Kidney (tissue), 14 donors: ENCODE data around the gene ANKRD11. TPM values are rescaled to one million over a fixed set of nuclear protein-coding genes. Genes with fewer than 3 reads are reported as not detected.
A peak's percentile ranks its signal among the peaks of the same experiment; 100 is the strongest.
"Not testable (repeated sequence)": the region's sequence is repeated elsewhere in the genome, so short reads cannot be mapped to it uniquely, and the experiment has no call there.

Source experiments
- DNase-seq, 5 donors: peaks; one replicate each; pipeline ENCODE4 v3.0.0-alpha.2; 2013 to 2020
- FAIRE-seq: peaks from 2 replicates; lab custom pipeline; 2012; peaks lifted over from hg19 to GRCh38; lab: Jason Lieb, UNC
- H3K27ac ChIP-seq, 2 donors: one replicate each; pipeline ENCODE4 v1.7.0; 2013; ENCODE audit warnings: low read depth in 2 of 2, low read length in 2 of 2, inconsistent platforms in 1 of 2
- H3K27me3 ChIP-seq: one replicate; pipeline ENCODE4 v1.7.1; 2013; ENCODE audit warnings: low read length, inconsistent platforms; ENCODE audit not compliant: control insufficient read depth, insufficient read depth
- H3K36me3 ChIP-seq, 3 donors: one replicate each; pipeline versions ENCODE4 v1.7.0 to v1.7.1; 2013; ENCODE audit warnings: low read length in 3 of 3, control low read depth in 1 of 3, inconsistent platforms in 1 of 3; ENCODE audit not compliant: insufficient read depth in 3 of 3, control insufficient read depth in 2 of 3
- H3K4me1 ChIP-seq, 3 donors: one replicate each; pipeline versions ENCODE4 v1.7.0 to v1.7.1; 2013; ENCODE audit warnings: low read length in 3 of 3, inconsistent platforms in 1 of 3, low read depth in 1 of 3; ENCODE audit not compliant: control insufficient read depth in 2 of 3, insufficient read depth in 2 of 3
- H3K4me3 ChIP-seq, 3 donors: one replicate each; pipeline versions ENCODE4 v1.7.0 to v1.8.1; 2013; ENCODE audit warnings: low read length in 3 of 3, control low read depth in 1 of 3, inconsistent platforms in 1 of 3
- H3K9ac ChIP-seq, 3 donors: one replicate each; pipeline versions ENCODE4 v1.7.0 to v1.7.1; 2013; ENCODE audit warnings: low read length in 3 of 3, control low read depth in 1 of 3, inconsistent platforms in 1 of 3
- H3K9me3 ChIP-seq, 3 donors: one replicate each; pipeline versions ENCODE4 v1.7.0 to v1.7.1; 2013; ENCODE audit warnings: low read length in 3 of 3, control low read depth in 1 of 3, inconsistent platforms in 1 of 3; ENCODE audit not compliant: control insufficient read depth in 2 of 3, insufficient read depth in 1 of 3
- intact Hi-C: fragments of 100-400 bp; cut with DNase I; formaldehyde crosslinking; loops from one replicate; pipeline ENCODE4 v1.11.1; 2022
- polyA plus RNA-seq: library from polyadenylated mRNA; stranded (reverse); fragments of 350-450 nt; fragmentation: Illumina TruSeq; extraction: RNeasy Lipid Tissue Mini Kit (QIAGEN cat#74804); gene quantifications from one replicate; pipeline ENCODE4 v1.2.3, GENCODE V29; 2014; ENCODE audit warnings: low read depth, low replicate concordance; ENCODE audit not compliant: insufficient read depth
- total RNA-seq: library from RNA; stranded (reverse); fragmentation: NEBNext Ultra II Directional; extraction: Animal tissue kit (Norgen Biotek cat#: 25700); gene quantifications from one replicate; pipeline ENCODE4 v1.2.1, GENCODE V29; 2021
- TF ChIP-seq, protein P1 (sequence below): IDR thresholded peaks from 3 replicates; pipeline ENCODE4 v1.5.1; 2012; ENCODE audit warnings: mild to moderate bottlenecking, moderate library complexity, borderline replicate concordance; ENCODE audit not compliant: insufficient read depth; ENCODE audit errors: extremely low read depth
- donor health status: control.
- donor health status: control.
- donor health status: control.
- donor health status: control.
- donor health status: control.
- donor health status: DM: yes; HTN: yes; CAD: no.
- donor health status: Normal renal cell carcinoma (clear cell type).

ANKRD11 gene
- total and polyA plus RNA-seq, 2 donors from 2014 or later, result 36.2 to 154 TPM

DNA sequence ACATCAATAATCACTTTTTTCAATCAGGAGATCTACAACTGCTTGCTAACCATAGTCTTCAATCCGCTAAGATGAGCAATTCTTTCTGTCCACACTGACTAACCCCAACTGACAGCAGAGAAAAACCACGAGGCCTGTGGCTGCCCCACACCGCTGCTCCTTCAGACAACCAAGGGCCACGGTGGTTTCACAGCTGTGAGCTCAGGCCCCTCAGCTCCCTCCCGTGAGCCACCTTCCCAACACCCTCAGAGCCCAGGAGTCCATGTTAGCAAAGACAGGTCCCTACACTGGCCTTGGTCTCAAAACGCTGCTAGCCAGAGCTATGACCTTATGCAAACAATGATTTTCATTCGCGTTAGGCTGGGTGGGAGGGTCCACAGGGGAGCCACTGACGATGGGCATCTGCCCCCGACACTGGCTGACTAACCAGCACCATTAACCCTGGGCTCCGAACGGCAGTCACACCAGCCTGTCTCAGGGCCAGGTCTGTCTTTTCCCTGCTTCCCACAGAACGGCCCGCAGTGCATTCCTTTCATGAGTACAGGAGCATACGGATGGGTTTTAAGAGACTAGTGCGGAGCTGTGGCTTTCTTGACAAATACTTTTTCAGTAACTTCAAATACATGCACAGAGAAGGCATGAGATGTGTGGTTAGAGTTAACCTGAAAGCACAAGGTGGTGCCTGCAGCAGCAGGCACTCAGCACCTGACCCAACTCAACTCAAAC, 67.3 kb downstream of the ANKRD11 start:
- Histone ChIP-seq H3K36me3 (no peaks in the 10 kb centered on the region), H3K9me3 (no peaks in the 10 kb centered on the region), H3K9ac (no peak overlapping the region), H3K4me3 (no peak overlapping the region), H3K4me1 (peaks cover 0 to 16% (median 7%) of the 10 kb centered on the region in 3 donors), H3K27me3 (no peaks in the 10 kb centered on the region), H3K27ac (no peak overlapping the region)
- DNase-seq (peak in 1 of 5 donors; percentile 45), FAIRE-seq (no peak)
- intact Hi-C loops, result no loop called here
- TF ChIP-seq, protein P1, sequence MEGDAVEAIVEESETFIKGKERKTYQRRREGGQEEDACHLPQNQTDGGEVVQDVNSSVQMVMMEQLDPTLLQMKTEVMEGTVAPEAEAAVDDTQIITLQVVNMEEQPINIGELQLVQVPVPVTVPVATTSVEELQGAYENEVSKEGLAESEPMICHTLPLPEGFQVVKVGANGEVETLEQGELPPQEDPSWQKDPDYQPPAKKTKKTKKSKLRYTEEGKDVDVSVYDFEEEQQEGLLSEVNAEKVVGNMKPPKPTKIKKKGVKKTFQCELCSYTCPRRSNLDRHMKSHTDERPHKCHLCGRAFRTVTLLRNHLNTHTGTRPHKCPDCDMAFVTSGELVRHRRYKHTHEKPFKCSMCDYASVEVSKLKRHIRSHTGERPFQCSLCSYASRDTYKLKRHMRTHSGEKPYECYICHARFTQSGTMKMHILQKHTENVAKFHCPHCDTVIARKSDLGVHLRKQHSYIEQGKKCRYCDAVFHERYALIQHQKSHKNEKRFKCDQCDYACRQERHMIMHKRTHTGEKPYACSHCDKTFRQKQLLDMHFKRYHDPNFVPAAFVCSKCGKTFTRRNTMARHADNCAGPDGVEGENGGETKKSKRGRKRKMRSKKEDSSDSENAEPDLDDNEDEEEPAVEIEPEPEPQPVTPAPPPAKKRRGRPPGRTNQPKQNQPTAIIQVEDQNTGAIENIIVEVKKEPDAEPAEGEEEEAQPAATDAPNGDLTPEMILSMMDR, result no peak

DNA sequence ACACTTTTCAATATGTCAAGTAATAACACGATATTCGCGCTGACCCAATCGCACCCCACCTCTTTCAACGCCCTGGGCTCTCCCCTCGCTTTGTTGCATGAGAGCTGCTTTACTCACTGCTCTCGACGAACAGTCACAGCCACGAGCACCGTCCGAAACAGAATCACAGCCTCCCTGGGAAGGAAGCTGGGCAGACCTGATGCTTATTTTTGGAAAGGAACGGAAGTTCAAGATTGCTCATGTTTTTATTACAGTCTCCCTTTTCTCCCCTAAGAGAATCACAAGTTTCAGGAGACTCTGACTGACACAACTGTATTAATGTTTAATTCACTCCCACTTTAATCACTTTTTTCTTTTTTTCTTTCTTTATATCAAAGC, 67.8 kb downstream of the ANKRD11 start:
- H3K4me3 ChIP-seq, result no peak overlapping the region
- H3K27ac ChIP-seq, result no peak overlapping the region
- intact Hi-C loops, result no loop called here
- H3K4me1 ChIP-seq, result peaks cover 0 to 19% (median 7%) of the 10 kb centered on the region in 3 donors
- no peaks in the 10 kb centered on the region for H3K9me3 ChIP-seq
- FAIRE-seq (no peak), DNase-seq (no peak)
- no peaks in the 10 kb centered on the region for H3K36me3 ChIP-seq
- TF ChIP-seq, protein P1, result no peak
- no peak overlapping the region for H3K9ac ChIP-seq
- no peaks in the 10 kb centered on the region for H3K27me3 ChIP-seq

GRCh38 chr16:89421300-89421699, 69.1 kb downstream of the ANKRD11 start:
- DNase-seq, FAIRE-seq, H3K36me3 ChIP-seq, H3K9ac ChIP-seq, intact Hi-C loops, H3K4me3 ChIP-seq, H3K27ac ChIP-seq, H3K9me3 ChIP-seq, H3K27me3 ChIP-seq: not testable (repeated sequence)
- peaks cover 0 to 22% (median 9%) of the 10 kb centered on the region in 3 donors for H3K4me1 ChIP-seq

GRCh38 chr16:89420204-89420603, 70.2 kb downstream of the ANKRD11 start:
- Histone ChIP-seq H3K4me1 (peaks cover 0 to 22% (median 11%) of the 10 kb centered on the region in 3 donors), H3K9ac (no peak overlapping the region), H3K4me3 (no peak overlapping the region), H3K27ac (no peak overlapping the region), H3K36me3 (no peaks in the 10 kb centered on the region), H3K9me3 (no peaks in the 10 kb centered on the region), H3K27me3 (no peaks in the 10 kb centered on the region)
- intact Hi-C loops, result no loop called here
- no peak for FAIRE-seq
- TF ChIP-seq, protein P1, result no peak
- no peak for DNase-seq
